Neural cell (in vitro differentiated cells): ENCODE results near the gene ARL6IP1.

ENCODE experiments used
- EP300 ChIP-seq: fragments of 450-650 bp; conservative IDR thresholded peaks from 2 replicates; pipeline ENCODE4 v1.6.1; 2014; ENCODE audit warnings: antibody characterized with exemption, mild to moderate bottlenecking, moderate library complexity; ENCODE audit not compliant: poor library complexity, severe bottlenecking
- EZH2 ChIP-seq: fragments of 200-600, 300-800 bp; shearing (Covaris generic), sonication (generic); IDR thresholded peaks from 2 replicates; pipeline ENCODE4 v1.6.1; 2014; ENCODE audit warnings: antibody characterized with exemption, low read length, borderline replicate concordance, mild to moderate bottlenecking; ENCODE audit not compliant: insufficient read depth, poor library complexity, severe bottlenecking
- SMC3 ChIP-seq: fragments of 450-650 bp; conservative IDR thresholded peaks from 2 replicates; pipeline ENCODE4 v1.6.1; 2014; ENCODE audit warnings: antibody characterized with exemption, mild to moderate bottlenecking, moderate library complexity; ENCODE audit not compliant: poor library complexity
- TAF1 ChIP-seq: IDR thresholded peaks from 2 replicates; pipeline ENCODE4 v1.6.1; 2012; ENCODE audit warnings: low read depth
- TF ChIP-seq, protein P1 (sequence below): fragments of 450-650 bp; IDR thresholded peaks from 2 replicates; pipeline ENCODE4 v1.5.1; 2014; ENCODE audit warnings: antibody characterized with exemption, mild to moderate bottlenecking, moderate library complexity; ENCODE audit not compliant: poor library complexity, severe bottlenecking

- no peak for TF ChIP-seq SMC3
- TF ChIP-seq, protein P1, sequence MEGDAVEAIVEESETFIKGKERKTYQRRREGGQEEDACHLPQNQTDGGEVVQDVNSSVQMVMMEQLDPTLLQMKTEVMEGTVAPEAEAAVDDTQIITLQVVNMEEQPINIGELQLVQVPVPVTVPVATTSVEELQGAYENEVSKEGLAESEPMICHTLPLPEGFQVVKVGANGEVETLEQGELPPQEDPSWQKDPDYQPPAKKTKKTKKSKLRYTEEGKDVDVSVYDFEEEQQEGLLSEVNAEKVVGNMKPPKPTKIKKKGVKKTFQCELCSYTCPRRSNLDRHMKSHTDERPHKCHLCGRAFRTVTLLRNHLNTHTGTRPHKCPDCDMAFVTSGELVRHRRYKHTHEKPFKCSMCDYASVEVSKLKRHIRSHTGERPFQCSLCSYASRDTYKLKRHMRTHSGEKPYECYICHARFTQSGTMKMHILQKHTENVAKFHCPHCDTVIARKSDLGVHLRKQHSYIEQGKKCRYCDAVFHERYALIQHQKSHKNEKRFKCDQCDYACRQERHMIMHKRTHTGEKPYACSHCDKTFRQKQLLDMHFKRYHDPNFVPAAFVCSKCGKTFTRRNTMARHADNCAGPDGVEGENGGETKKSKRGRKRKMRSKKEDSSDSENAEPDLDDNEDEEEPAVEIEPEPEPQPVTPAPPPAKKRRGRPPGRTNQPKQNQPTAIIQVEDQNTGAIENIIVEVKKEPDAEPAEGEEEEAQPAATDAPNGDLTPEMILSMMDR = no peak
- no peak for TF ChIP-seq EZH2
- no peak for TF ChIP-seq TAF1
- TF ChIP-seq EP300 = no peak
Measured at GRCh38 chr16:18846416-18846815, 45.1 kb upstream of the ARL6IP1 start.
